ENCODE results near the gene PKIB. TPM values are rescaled to one million over a fixed set of nuclear protein-coding genes. Genes with fewer than 3 reads are reported as not detected.

The PKIB gene
- total RNA-seq, 1 donor from 2014 or later, result 1.4 TPM

GRCh38 chr6:122704066-122704465 lies 93.9 kb downstream of the PKIB start:
- no peak for DNase-seq (ENCODE audit: low read depth)

GRCh38 chr6:122709922-122710512 lies 99.8 kb downstream of the PKIB start:
- DNase-seq (ENCODE audit: low read depth), result no peak

- no peak for DNase-seq (ENCODE audit: low read depth)
Measured at GRCh38 chr6:122710908-122711635, 100.9 kb downstream of the PKIB start.

- DNase-seq (ENCODE audit: low read depth), result no peak
Measured at GRCh38 chr6:122712093-122712447, 101.9 kb downstream of the PKIB start.

GRCh38 chr6:122712448-122713137 lies 102.4 kb downstream of the PKIB start:
- no peak for DNase-seq (ENCODE audit: low read depth)

- no peak for DNase-seq (ENCODE audit: low read depth)
Measured at GRCh38 chr6:122713138-122713537, 102.9 kb downstream of the PKIB start.

GRCh38 chr6:122714059-122714458 lies 103.9 kb downstream of the PKIB start:
- DNase-seq (ENCODE audit: low read depth), result no peak

- DNase-seq (ENCODE audit: low read depth), result no peak
Measured at GRCh38 chr6:122715725-122716124, 105.5 kb downstream of the PKIB start.

GRCh38 chr6:122717350-122717749 lies 107.1 kb downstream of the PKIB start:
- DNase-seq (ENCODE audit: low read depth), result peak; percentile 70

GRCh38 chr6:122718616-122719015 lies 108.4 kb downstream of the PKIB start:
- no peak for DNase-seq (ENCODE audit: low read depth)

GRCh38 chr6:122719176-122719575 lies 109.0 kb downstream of the PKIB start:
- no peak for DNase-seq (ENCODE audit: low read depth)

GRCh38 chr6:122722746-122723145 lies 112.5 kb downstream of the PKIB start:
- peak; percentile 17 for DNase-seq (ENCODE audit: low read depth)

- peak; percentile 31 for DNase-seq (ENCODE audit: low read depth)
Measured at GRCh38 chr6:122726649-122727048, 116.4 kb downstream of the PKIB start.

- DNase-seq (ENCODE audit: low read depth), result no peak
Measured at GRCh38 chr6:122727244-122727643, 117.0 kb downstream of the PKIB start.

- no peak for DNase-seq (ENCODE audit: low read depth)
Measured at GRCh38 chr6:122730334-122730733, 120.1 kb downstream of the PKIB start.

- peak; percentile 55 for DNase-seq (ENCODE audit: low read depth)
Measured at GRCh38 chr6:122730775-122731386, 120.7 kb downstream of the PKIB start.

- DNase-seq (ENCODE audit: low read depth), result no peak
Measured at GRCh38 chr6:122733259-122733658, 123.1 kb downstream of the PKIB start.

GRCh38 chr6:122734529-122735395 lies 124.6 kb downstream of the PKIB start:
- no peak for DNase-seq (ENCODE audit: low read depth)

- DNase-seq (ENCODE audit: low read depth), result no peak
Measured at GRCh38 chr6:122735582-122735981, 125.4 kb downstream of the PKIB start.

- DNase-seq (ENCODE audit: low read depth), result peak; percentile 39
Measured at GRCh38 chr6:122736163-122736562, 126.0 kb downstream of the PKIB start.

GRCh38 chr6:122736616-122737015 lies 126.4 kb downstream of the PKIB start:
- DNase-seq (ENCODE audit: low read depth), result peak; percentile 26

All from myocyte (in vitro differentiated cells).